Activated T-helper 2 cell treated with anti-CD3 and anti-CD28 coated beads, Interferon-gamma antibody, Interleukin-2, Interleukin-4, amounts not matched to agents 10 μg/mL and 5 μg/mL and 100 μg/mL, durations not matched to agents 14 hours and 24 hours and 36 hours (primary cell): ENCODE results near the gene HIKESHI. TPM values are rescaled to one million over a fixed set of nuclear protein-coding genes. Genes with fewer than 3 reads are reported as not detected.

Experiments used
- DNase-seq: peaks from one replicate; pipeline ENCODE4 v3.0.0; 2021; ENCODE audit warnings: low spot score
- H3K27ac Mint-ChIP-seq: one replicate; pipeline ENCODE4 v1.8.0; 2021; ENCODE audit warnings: mixed read lengths
- H3K27me3 Mint-ChIP-seq: one replicate; pipeline ENCODE4 v1.8.0; 2021; ENCODE audit warnings: low read depth, mixed read lengths
- H3K36me3 Mint-ChIP-seq: one replicate; pipeline ENCODE4 v1.8.0; 2021; ENCODE audit warnings: low read depth, mixed read lengths
- H3K4me1 Mint-ChIP-seq: one replicate; pipeline ENCODE4 v1.8.0; 2021; ENCODE audit warnings: low read depth, mixed read lengths
- H3K4me3 Mint-ChIP-seq: one replicate; pipeline ENCODE4 v1.8.0; 2021; ENCODE audit warnings: low read depth, mild to moderate bottlenecking, moderate library complexity, mixed read lengths
- H3K9me3 Mint-ChIP-seq: one replicate; pipeline ENCODE4 v1.8.0; 2021; ENCODE audit warnings: mixed read lengths
- intact Hi-C: fragments of 100-400 bp; cut with micrococcal nuclease; formaldehyde crosslinking; loops from one replicate; pipeline ENCODE4 v1.15.1; 2023
- total RNA-seq: library from RNA; stranded (reverse); gene quantifications from 2 replicates; pipeline ENCODE4 v1.2.3, GENCODE V29; 2022

Gene HIKESHI
- total RNA-seq, 1 donor from 2014 or later, result 56.0 TPM

DNA sequence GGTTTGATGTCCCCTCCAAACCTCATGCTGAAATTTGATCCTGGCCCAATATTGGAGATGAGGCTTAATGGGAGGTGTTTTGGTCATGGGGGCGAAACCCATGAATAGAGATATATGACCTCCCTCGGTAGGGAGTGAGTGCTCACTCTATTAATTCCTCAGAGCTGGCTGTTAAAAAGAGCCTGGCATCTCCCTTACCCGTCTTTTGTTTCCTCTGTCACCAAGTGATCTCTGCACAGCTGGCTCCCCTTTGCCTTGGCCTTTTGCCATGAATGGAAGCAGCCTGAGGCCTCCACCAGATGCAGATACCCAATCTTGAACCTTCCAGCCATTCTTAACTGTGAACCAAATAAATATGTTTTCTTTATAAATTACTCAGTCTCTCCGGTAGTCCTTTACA is 68.1 kb downstream of the HIKESHI start:
- Mint-ChIP-seq H3K9me3 (peaks cover 2% of the 10 kb centered on the region), H3K4me3 (no peak overlapping the region), H3K4me1 (peaks cover 7% of the 10 kb centered on the region), H3K36me3 (no peaks in the 10 kb centered on the region), H3K27me3 (peaks cover 7% of the 10 kb centered on the region), H3K27ac (no peak overlapping the region)
- DNase-seq, result no peak
- intact Hi-C loops, result no loop called here

GRCh38 chr11:86370922-86371594 is 69.0 kb downstream of the HIKESHI start:
- H3K36me3 Mint-ChIP-seq, result no peaks in the 10 kb centered on the region
- H3K9me3 Mint-ChIP-seq, result peaks cover 5% of the 10 kb centered on the region
- H3K4me3 Mint-ChIP-seq, result no peak overlapping the region
- no peak for DNase-seq
- intact Hi-C loops, result no loop called here
- no peak overlapping the region for H3K27ac Mint-ChIP-seq
- peaks cover 7% of the 10 kb centered on the region for H3K4me1 Mint-ChIP-seq
- H3K27me3 Mint-ChIP-seq, result peaks cover 8% of the 10 kb centered on the region

DNA sequence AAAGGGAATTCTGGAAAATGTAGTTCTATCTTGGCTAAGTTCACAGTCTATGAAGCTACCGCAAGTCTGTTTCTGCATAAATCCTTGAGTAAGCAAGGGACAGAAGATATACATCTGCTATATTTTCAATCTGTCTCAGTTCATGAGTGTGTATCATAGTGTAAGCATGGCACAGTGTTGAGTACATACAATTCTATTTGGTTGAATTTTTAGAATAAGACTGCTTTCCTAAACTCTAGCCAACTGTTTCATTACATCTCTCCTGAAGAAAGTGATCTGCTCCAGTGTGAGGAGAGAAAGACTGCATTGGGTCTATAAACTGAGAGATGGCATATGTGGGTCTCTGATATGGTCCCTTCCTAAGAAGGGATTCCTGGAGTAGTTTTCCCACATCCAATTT is 70.0 kb downstream of the HIKESHI start:
- Mint-ChIP-seq H3K9me3 (peaks cover 8% of the 10 kb centered on the region), H3K4me3 (no peak overlapping the region), H3K27me3 (peaks cover 10% of the 10 kb centered on the region), H3K4me1 (peaks cover 7% of the 10 kb centered on the region), H3K36me3 (no peaks in the 10 kb centered on the region), H3K27ac (no peak overlapping the region)
- intact Hi-C loops, result no loop called here
- no peak for DNase-seq

DNA sequence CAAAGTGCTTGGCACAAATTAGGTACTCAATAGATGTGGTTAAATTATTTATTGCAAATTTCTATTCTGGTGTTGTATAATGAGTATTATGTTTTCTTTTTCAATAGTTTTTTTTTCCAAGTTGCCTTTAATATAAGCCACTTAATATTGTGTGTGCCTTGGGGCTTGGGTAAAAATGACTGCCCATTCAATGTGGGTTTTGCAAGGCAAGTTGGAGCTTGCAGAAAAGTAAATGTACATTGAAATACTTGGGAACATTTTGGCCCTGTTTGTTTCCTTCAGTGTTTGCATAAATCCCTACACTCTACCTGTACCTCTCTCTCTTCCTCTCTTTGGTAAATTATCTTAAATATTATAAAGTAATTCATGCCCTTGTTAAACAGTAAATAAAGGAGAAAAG is 70.5 kb downstream of the HIKESHI start:
- intact Hi-C loops, result no loop called here
- Mint-ChIP-seq H3K27ac (no peak overlapping the region), H3K36me3 (no peaks in the 10 kb centered on the region), H3K9me3 (peaks cover 8% of the 10 kb centered on the region), H3K27me3 (peaks cover 9% of the 10 kb centered on the region), H3K4me3 (no peak overlapping the region), H3K4me1 (peaks cover 7% of the 10 kb centered on the region)
- DNase-seq, result no peak

DNA sequence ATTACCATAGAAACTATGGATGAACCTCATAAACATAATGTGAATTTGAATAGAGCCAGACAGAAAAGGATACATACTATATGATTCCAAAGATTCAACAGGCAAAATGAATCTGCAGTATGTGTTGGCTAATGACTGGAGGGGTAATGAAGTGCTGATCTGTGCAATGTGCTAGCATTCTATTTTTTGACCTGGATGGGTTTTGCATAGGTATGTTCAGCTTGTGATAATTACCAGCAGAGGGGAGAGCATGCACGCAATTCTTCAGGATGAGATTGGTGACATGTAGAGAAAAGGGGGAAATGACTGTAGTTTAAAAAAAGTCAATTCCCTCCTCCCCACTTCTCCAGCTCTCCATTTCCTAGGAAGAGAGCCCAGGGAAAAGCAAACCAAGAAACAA is 72.0 kb downstream of the HIKESHI start:
- H3K27ac Mint-ChIP-seq, result no peak overlapping the region
- H3K9me3 Mint-ChIP-seq, result peaks cover 8% of the 10 kb centered on the region
- H3K4me1 Mint-ChIP-seq, result peaks cover 7% of the 10 kb centered on the region

GRCh38 chr11:86374586-86374985 is 72.5 kb downstream of the HIKESHI start, which contains the start of gene CCDC81:
TSS of gene CCDC81 (plus strand) at chr11:86374887. CDS start at chr11:86375164, 277 bp downstream.
- no peak within 1 kb of the TSS for H3K27ac Mint-ChIP-seq
- H3K27me3 Mint-ChIP-seq, result peaks cover 11% of the 10 kb centered on the region
- H3K9me3 Mint-ChIP-seq, result peaks cover 8% of the 10 kb centered on the region
- intact Hi-C loops, result no loop called here
- H3K36me3 Mint-ChIP-seq, result no peaks in the 10 kb centered on the region
- DNase-seq, result no peak
- peaks cover 7% of the 10 kb centered on the region for H3K4me1 Mint-ChIP-seq
- no peak within 1 kb of the TSS for H3K4me3 Mint-ChIP-seq

More for the DNA sequence above, 72.0 kb downstream of the HIKESHI start:
- H3K36me3 Mint-ChIP-seq, result no peaks in the 10 kb centered on the region
- DNase-seq, result no peak
- H3K27me3 Mint-ChIP-seq, result peaks cover 11% of the 10 kb centered on the region
- no peak overlapping the region for H3K4me3 Mint-ChIP-seq
- intact Hi-C loops, result no loop called here

- intact Hi-C loops, result no loop called here
- no peaks in the 10 kb centered on the region for H3K4me1 Mint-ChIP-seq
- no peak overlapping the region for H3K27ac Mint-ChIP-seq
- no peaks in the 10 kb centered on the region for H3K36me3 Mint-ChIP-seq
- no peak overlapping the region for H3K4me3 Mint-ChIP-seq
- H3K27me3 Mint-ChIP-seq, result peaks cover 11% of the 10 kb centered on the region
- no peak for DNase-seq
- H3K9me3 Mint-ChIP-seq, result peaks cover 6% of the 10 kb centered on the region
These were observed 75.9 kb downstream of the HIKESHI start for GRCh38 chr11:86377972-86378371.

GRCh38 chr11:86380295-86381059 is 78.4 kb downstream of the HIKESHI start:
- H3K9me3 Mint-ChIP-seq, result peaks cover 6% of the 10 kb centered on the region
- H3K27me3 Mint-ChIP-seq, result peaks cover 6% of the 10 kb centered on the region
- no peak overlapping the region for H3K27ac Mint-ChIP-seq
- intact Hi-C loops, result no loop called here
- no peak overlapping the region for H3K4me3 Mint-ChIP-seq
- no peaks in the 10 kb centered on the region for H3K4me1 Mint-ChIP-seq
- DNase-seq, result no peak
- no peaks in the 10 kb centered on the region for H3K36me3 Mint-ChIP-seq

DNA sequence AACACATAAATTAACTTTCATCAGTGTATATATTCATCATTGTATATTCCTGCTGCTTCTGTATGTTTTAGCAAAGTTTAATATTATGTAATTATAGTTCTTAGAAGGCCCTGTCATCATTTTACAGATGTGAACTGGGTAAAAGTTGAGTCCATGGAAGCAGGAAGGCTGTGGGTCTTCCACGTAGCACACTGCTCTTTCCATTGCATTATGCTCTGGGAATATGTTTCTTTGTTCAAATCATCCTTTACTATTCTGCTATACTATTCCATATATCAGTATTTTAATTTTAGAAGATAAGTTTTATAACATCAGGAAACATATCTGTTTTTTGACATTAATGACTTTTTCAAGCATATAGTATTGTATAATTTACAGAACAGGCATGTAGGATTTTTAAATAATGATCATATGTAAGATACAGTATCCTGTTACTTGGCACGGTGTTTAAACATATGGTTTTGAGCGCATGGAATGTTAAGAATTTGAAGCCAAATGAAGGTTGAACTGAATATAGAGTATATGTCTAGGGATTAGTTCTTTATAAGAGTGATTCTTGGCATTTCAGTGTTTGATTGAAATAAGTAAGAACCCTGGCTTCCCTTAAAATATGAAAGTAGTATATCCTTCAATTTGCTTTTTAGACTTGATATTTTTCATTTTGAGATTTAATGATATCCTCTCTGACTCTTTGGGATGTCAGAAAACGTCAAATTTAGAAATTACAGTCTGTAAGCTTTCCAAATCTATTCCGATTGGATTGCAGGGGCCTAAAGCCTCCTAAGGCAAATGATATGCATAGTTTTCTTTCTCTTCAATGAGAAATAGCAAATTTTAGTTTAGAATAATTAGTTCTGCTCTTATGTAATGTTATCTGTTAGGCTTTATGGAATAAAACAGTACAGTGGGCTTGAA is 81.3 kb downstream of the HIKESHI start:
- DNase-seq, result no peak
- Mint-ChIP-seq H3K4me3 (no peak overlapping the region), H3K4me1 (no peaks in the 10 kb centered on the region), H3K27ac (no peak overlapping the region), H3K36me3 (no peaks in the 10 kb centered on the region), H3K9me3 (no peaks in the 10 kb centered on the region), H3K27me3 (peaks cover under 1% of the 10 kb centered on the region)
- intact Hi-C loops, result no loop called here

GRCh38 chr11:86386283-86386682 is 84.2 kb downstream of the HIKESHI start:
- DNase-seq, result no peak
- Mint-ChIP-seq H3K4me1 (no peaks in the 10 kb centered on the region), H3K27ac (no peak overlapping the region), H3K4me3 (no peak overlapping the region), H3K27me3 (no peaks in the 10 kb centered on the region), H3K9me3 (no peaks in the 10 kb centered on the region), H3K36me3 (no peaks in the 10 kb centered on the region)
- intact Hi-C loops, result no loop called here

DNA sequence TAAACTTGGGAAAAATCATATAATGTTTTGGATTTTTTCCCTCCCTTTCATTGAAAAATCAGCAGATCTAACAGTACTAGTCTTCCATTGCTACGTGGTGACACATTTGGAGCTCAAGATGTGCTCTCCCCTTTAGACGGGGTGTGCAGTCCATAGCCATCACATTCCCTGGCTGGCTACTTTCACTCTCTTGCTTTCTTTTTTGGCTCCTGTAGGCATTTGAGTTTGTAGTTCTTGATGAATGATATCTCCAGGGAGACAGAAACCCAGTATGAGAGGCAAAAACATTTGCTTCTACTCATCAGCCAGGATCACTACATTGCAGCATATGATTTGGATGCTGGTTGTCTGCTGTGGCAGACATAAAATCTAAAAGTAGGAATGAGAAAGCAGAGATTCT is 84.7 kb downstream of the HIKESHI start:
- intact Hi-C loops, result no loop called here
- Mint-ChIP-seq H3K4me3 (no peak overlapping the region), H3K27me3 (no peaks in the 10 kb centered on the region), H3K36me3 (no peaks in the 10 kb centered on the region), H3K4me1 (no peaks in the 10 kb centered on the region), H3K27ac (no peak overlapping the region), H3K9me3 (no peaks in the 10 kb centered on the region)
- no peak for DNase-seq

- intact Hi-C loops, result no loop called here
These were observed 86.2 kb downstream of the HIKESHI start for GRCh38 chr11:86388198-86388597.

More at GRCh38 chr11:86388198-86388597, 86.2 kb downstream of the HIKESHI start:
- no peaks in the 10 kb centered on the region for H3K9me3 Mint-ChIP-seq
- no peak for DNase-seq
- no peak overlapping the region for H3K4me3 Mint-ChIP-seq
- no peaks in the 10 kb centered on the region for H3K36me3 Mint-ChIP-seq
- H3K4me1 Mint-ChIP-seq, result no peaks in the 10 kb centered on the region
- no peak overlapping the region for H3K27ac Mint-ChIP-seq
- no peaks in the 10 kb centered on the region for H3K27me3 Mint-ChIP-seq
